ENCODE results near the gene TMEM132C.

GRCh38 chr12:128424931-128425431, 158.0 kb downstream of the TMEM132C start:
- TF ChIP-seq POLR2A (IDR thresholded peaks at IDR 0.05; ENCODE audit: low read depth, low read length) = no peak
- no peak for TF ChIP-seq POLR2AphosphoS5 (IDR thresholded peaks at IDR 0.05; ENCODE audit: low read depth, low read length)
- TF ChIP-seq TAF1 (IDR thresholded peaks at IDR 0.05; ENCODE audit: low read depth, low read length) = no peak
- no peak for TF ChIP-seq PAX5 (IDR thresholded peaks at IDR 0.05; ENCODE audit: insufficient read depth, low read length, severe bottlenecking)
